AG04450 (cell line): Measurements from ENCODE around the gene FAM89A. TPM values are rescaled to one million over a fixed set of nuclear protein-coding genes. Genes with fewer than 3 reads are reported as not detected.

Experiments used
- CTCF ChIA-PET: fragments of 300-600, 350-600 bp; formaldehyde crosslinking; extraction: SDS; loops from one replicate; lab custom pipeline; 2022; ENCODE audit warnings: antibody characterized with exemption, inconsistent platforms; lab: Charles Lee
- POLR2A ChIA-PET: fragments of 350-600 bp; formaldehyde crosslinking; extraction: SDS; loops from one replicate; lab custom pipeline; 2021; ENCODE audit warnings: antibody characterized with exemption, inconsistent platforms; lab: Yijun Ruan, JAX
- DNase-seq: peaks from one replicate; pipeline ENCODE4 v3.0.0-alpha.2; 2011; ENCODE audit warnings: low read depth, low spot score
- H3K27ac ChIP-seq: one replicate; pipeline ENCODE4 v1.5.1; 2012; ENCODE audit warnings: low read depth, low read length, control low read depth
- H3K27me3 ChIP-seq: one replicate; pipeline ENCODE4 v1.6.0; 2012; ENCODE audit warnings: low read length; ENCODE audit not compliant: control insufficient read depth, insufficient read depth
- H3K4me3 ChIP-seq: 2 replicates; pipeline ENCODE4 v1.5.1; 2011; ENCODE audit warnings: mild to moderate bottlenecking, low read depth, low read length, control low read depth
- H3K9me3 ChIP-seq: 2 replicates; pipeline ENCODE4 v1.5.1; 2012; ENCODE audit warnings: low read length; ENCODE audit not compliant: control insufficient read depth, insufficient read depth
- CTCF ChIP-seq: IDR thresholded peaks from 2 replicates; pipeline ENCODE4 v1.5.1; 2011; ENCODE audit warnings: low read depth, low read length, control low read depth, inconsistent platforms
- polyA minus RNA-seq: library from RNA; depleted of rRNA, polyadenylated mRNA; stranded (reverse); fragments of >200 nt; gene quantifications from 2 replicates; pipeline ENCODE4 v1.2.3, GENCODE V29; 2011; rRNA and poly(A)+ RNA removed
- polyA plus RNA-seq: library from polyadenylated mRNA; depleted of rRNA; stranded (reverse); fragments of >200 nt; gene quantifications from 2 replicates; pipeline ENCODE4 v1.2.3, GENCODE V29; 2011; rRNA removed

FAM89A gene
- 11.0 and 13.8 TPM in 2 replicates for polyA plus RNA-seq
- polyA minus RNA-seq: 4.0 and 4.6 TPM in 2 replicates

DNA sequence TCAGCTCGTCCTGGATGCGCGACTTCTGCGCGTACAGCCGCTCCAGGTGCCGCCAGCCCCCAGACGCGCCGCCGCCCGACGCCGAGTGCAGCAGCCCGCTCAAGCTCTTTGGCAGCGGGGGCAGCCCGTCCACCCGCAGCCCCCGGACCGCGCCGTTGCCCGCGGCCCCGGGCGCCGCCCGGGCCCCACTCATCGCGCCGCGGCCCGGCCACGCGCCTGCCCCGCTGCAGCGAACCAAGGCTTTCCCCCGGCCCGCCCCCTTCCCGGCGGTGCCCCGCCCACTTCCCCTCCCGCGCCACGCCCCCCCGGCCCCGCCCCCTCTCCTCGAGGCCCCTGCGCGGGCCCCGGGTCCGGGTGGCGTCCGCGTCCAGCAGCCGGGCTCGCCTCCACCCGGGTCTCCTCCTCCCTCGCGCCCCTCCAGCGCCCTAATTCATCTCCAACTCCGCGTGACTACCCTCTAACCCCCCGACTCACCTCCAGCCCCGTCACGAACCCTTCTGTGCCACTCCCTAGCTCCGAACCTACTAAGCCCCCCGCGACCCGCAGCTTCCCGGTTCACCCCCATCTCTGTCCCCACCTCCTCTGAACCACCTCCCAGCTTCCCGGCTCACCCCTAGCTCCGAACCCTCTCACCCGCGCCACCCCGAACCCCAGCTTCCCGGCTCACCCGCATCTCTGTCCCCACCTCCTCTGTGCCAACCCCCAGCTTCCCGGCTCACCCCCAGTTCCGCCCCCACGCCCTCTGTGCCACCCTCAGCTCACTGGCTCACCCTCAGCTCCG, at the start of gene FAM89A:
FAM89A (minus strand) TSS at position 236 of the 781 bp plus-strand sequence; CDS start at position 193, 43 bp downstream.
- Histone ChIP-seq H3K27me3 (peaks cover 18% of the 10 kb centered on the region), H3K4me3 (peak within 1 kb of the TSS; percentile 74), H3K27ac (no peak within 1 kb of the TSS), H3K9me3 (peaks cover 5% of the 10 kb centered on the region)
- no peak for DNase-seq
- CTCF ChIA-PET: interaction anchor here (1.6 kb wide), 1 partner anchor 170 kb away, joined by 5 read pairs; no protein-coding TSS in a partner anchor
- TF ChIP-seq CTCF: no peak
- POLR2A ChIA-PET: no interaction called here

DNA sequence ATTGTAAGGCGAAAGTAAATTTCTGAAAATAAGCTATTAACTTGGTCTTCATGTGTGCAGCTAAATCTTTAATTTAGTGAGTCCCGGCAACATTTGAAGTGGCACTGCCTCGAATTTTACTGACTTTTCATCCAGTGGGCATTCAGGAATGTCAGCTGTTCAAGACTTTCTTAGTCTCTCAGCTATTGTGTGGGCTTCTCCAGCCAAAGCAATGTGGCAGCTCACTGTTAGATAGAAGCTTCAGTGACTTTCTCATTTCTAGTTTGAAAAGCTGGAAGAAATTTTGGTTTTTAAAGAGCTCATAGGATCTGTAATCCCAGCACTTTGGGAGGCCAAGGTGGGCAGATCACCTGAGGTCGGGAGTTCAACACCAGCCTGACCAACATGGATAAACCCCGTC, 44.3 kb upstream of the FAM89A start:
- CTCF ChIA-PET: no interaction called here
- H3K9me3 ChIP-seq: no peaks in the 10 kb centered on the region
- no peak for TF ChIP-seq CTCF
- no peak overlapping the region for H3K27ac ChIP-seq
- no peaks in the 10 kb centered on the region for H3K27me3 ChIP-seq
- no peak overlapping the region for H3K4me3 ChIP-seq
- POLR2A ChIA-PET: interaction anchor here (0.6 kb wide), 1 partner anchor 21 kb away, joined by 5 read pairs; no protein-coding TSS in a partner anchor
- DNase-seq: no peak

GRCh38 chr1:231079163-231079562, 39.1 kb upstream of the FAM89A start:
- Histone ChIP-seq H3K4me3 (no peak overlapping the region), H3K27me3 (peaks cover 7% of the 10 kb centered on the region), H3K27ac (no peak overlapping the region), H3K9me3 (no peaks in the 10 kb centered on the region)
- CTCF ChIA-PET: no interaction called here
- POLR2A ChIA-PET: no interaction called here
- no peak for TF ChIP-seq CTCF
- no peak for DNase-seq

GRCh38 chr1:231078250-231078649, 38.2 kb upstream of the FAM89A start:
- Histone ChIP-seq H3K27me3 (peaks cover 7% of the 10 kb centered on the region), H3K27ac (no peak overlapping the region), H3K9me3 (no peaks in the 10 kb centered on the region), H3K4me3 (no peak overlapping the region)
- POLR2A ChIA-PET: no interaction called here
- CTCF ChIA-PET: no interaction called here
- DNase-seq: no peak
- no peak for TF ChIP-seq CTCF

DNA sequence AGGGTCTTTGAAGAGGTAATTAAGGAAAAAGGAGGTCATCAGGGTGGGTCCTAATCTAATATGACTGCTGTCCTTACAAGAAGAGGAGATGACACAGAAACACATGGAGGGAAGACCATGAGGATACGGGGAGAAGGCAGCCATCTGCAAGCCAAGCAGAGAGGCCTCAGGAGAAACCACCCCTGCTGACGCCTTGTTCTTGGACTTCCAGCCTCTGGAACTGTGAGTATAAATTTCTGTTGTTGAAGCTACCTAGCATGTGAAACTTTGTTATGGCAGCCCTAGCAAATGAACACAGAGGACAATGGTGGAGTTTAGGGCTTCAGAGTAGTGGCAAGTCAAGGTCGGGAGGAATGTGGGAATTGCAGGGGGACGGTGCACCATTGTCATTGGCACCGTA, 36.7 kb upstream of the FAM89A start:
- no peaks in the 10 kb centered on the region for H3K9me3 ChIP-seq
- CTCF ChIA-PET: no interaction called here
- H3K27me3 ChIP-seq: peaks cover 7% of the 10 kb centered on the region
- H3K4me3 ChIP-seq: no peak overlapping the region
- POLR2A ChIA-PET: no interaction called here
- TF ChIP-seq CTCF: no peak
- no peak overlapping the region for H3K27ac ChIP-seq
- no peak for DNase-seq
